ENCODE measurements around the gene AIG1. TPM values are rescaled to one million over a fixed set of nuclear protein-coding genes. Genes with fewer than 3 reads are reported as not detected.

Gene AIG1
- total RNA-seq, 1 experiment from 2014 or later = 51.1 TPM

GRCh38 chr6:143390278-143390677 is 329.6 kb downstream of the AIG1 start:
- Histone ChIP-seq H3K4me2 (ENCODE audit: low read length) (no peak overlapping the region), H3K4me1 (ENCODE audit: control insufficient read depth in 1 of 2, insufficient read depth in 2 of 2, low read length in 2 of 2) (no peaks in the 10 kb centered on the region), H3K9me2 (ENCODE audit: insufficient read depth) (no peaks in the 10 kb centered on the region), H3K9ac (ENCODE audit: low read length) (no peak overlapping the region), H3K79me2 (ENCODE audit: insufficient read depth, low read length) (no peaks in the 10 kb centered on the region), H3K27ac (ENCODE audit: low read depth, low read length) (no peak overlapping the region), H3K27me3 (ENCODE audit: insufficient read depth, low read length) (no peaks in the 10 kb centered on the region), H3K9me3 (ENCODE audit: control insufficient read depth in 1 of 2, insufficient read depth in 1 of 2, low read depth in 1 of 2, low read length in 2 of 2) (no peaks in the 10 kb centered on the region), H4K20me1 (ENCODE audit: insufficient read depth) (no peaks in the 10 kb centered on the region), H2AFZ (ENCODE audit: low read depth, low read length, poor library complexity, severe bottlenecking) (no peak overlapping the region), H3K4me3 (replicated peaks in 1 of 2; ENCODE audit: low read depth in 1 of 2, low read length in 2 of 2) (no peak overlapping the region), H3K36me3 (ENCODE audit: control insufficient read depth in 1 of 2, insufficient read depth in 2 of 2, low read length in 2 of 2) (no peaks in the 10 kb centered on the region)
- ATAC-seq = no peak
- intact Hi-C loops (cut with micrococcal nuclease) = no loop called here
- no peak for DNase-seq (ENCODE audit: low read depth, low spot score)
- CTCF ChIA-PET = no interaction called here
- TF ChIP-seq CTCF (IDR thresholded peaks at IDR 0.05 in 2 of 3, conservative IDR thresholded peaks at IDR 0.05 in 1 of 3; ENCODE audit: borderline replicate concordance in 1 of 3, insufficient read depth in 1 of 3, low read depth in 2 of 3, low read length in 2 of 3) (no peak), ZFX (IDR thresholded peaks at IDR 0.05) (no peak), EGR1 (IDR thresholded peaks at IDR 0.05; ENCODE audit: low read depth) (no peak), EZH2phosphoT487 (IDR thresholded peaks at IDR 0.05; ENCODE audit: borderline replicate concordance) (no peak), ZBTB33 (IDR thresholded peaks at IDR 0.05; ENCODE audit: extremely low read depth, insufficient replicate concordance, low read length) (no peak), ELF1 (IDR thresholded peaks at IDR 0.05; ENCODE audit: borderline replicate concordance, low read depth) (no peak), MAX (IDR thresholded peaks at IDR 0.05) (no peak), REST (IDR thresholded peaks at IDR 0.05; ENCODE audit: low read depth) (no peak), ZNF274 (IDR thresholded peaks at IDR 0.05; ENCODE audit: low read depth, low read length) (no peak), SIN3A (IDR thresholded peaks at IDR 0.05; ENCODE audit: low read depth) (no peak), CEBPB (IDR thresholded peaks at IDR 0.05; ENCODE audit: low read depth) (no peak), RAD21 (IDR thresholded peaks at IDR 0.05; ENCODE audit: low read depth) (no peak), POLR2AphosphoS5 (IDR thresholded peaks at IDR 0.05; ENCODE audit: low read depth, low read length) (no peak), JUND (IDR thresholded peaks at IDR 0.05) (no peak), POLR2A (IDR thresholded peaks at IDR 0.05; ENCODE audit: borderline replicate concordance, extremely low read depth, insufficient read depth, insufficient read length) (no peak), TCF7L2 (IDR thresholded peaks at IDR 0.05; ENCODE audit: borderline replicate concordance, extremely low read depth, insufficient read depth, insufficient read length) (no peak)
- BruUV-seq (replicated peaks) = no TSS peak
- RAD21 ChIA-PET (ENCODE audit: low non-redundant PET in 1 of 2, low total read pairs in 2 of 2, uncharacterized antibody in 2 of 2, unreplicated experiment in 2 of 2) = no interaction called here
- POLR2A ChIA-PET = no interaction called here
